Esophagus squamous epithelium (tissue), 5 donors: ENCODE results near the gene HCN1. TPM values are rescaled to one million over a fixed set of nuclear protein-coding genes. Genes with fewer than 3 reads are reported as not detected.

ENCODE experiments used
- DNase-seq: peaks from one replicate; lab custom pipeline; 2025; lab: John Stamatoyannopoulos, UW
- H3K27ac ChIP-seq, 4 donors: fragments of 200-600 bp; sonication (generic); one replicate each; pipeline ENCODE4 v1.5.1; 2016 to 2019; ENCODE audit warnings: mild to moderate bottlenecking in 1 of 4
- H3K27me3 ChIP-seq, 4 donors: fragments of 200-600 bp; sonication (generic); 1 replicate in 3 of 4; 2 replicates in 1 of 4; pipeline versions ENCODE4 v1.5.1 to v1.6.0; 2017 to 2021; ENCODE audit warnings: antibody characterized with exemption in 1 of 4
- H3K36me3 ChIP-seq, 3 donors: fragments of 200-600 bp; sonication (generic); one replicate each; pipeline ENCODE4 v1.5.1; 2016 to 2019
- H3K4me1 ChIP-seq, 3 donors: fragments of 200-600 bp; sonication (generic); one replicate each; pipeline ENCODE4 v1.5.1; 2017 to 2019
- H3K4me3 ChIP-seq, 4 donors: fragments of 200-600 bp; sonication (generic); 1 replicate in 3 of 4; 2 replicates in 1 of 4; pipeline ENCODE4 v1.5.1; 2016 to 2019; ENCODE audit warnings: mild to moderate bottlenecking in 2 of 4, moderate library complexity in 1 of 4
- H3K9me3 ChIP-seq, 3 donors: fragments of 200-600 bp; sonication (generic); one replicate each; pipeline ENCODE4 v1.5.1; 2016 to 2019
- CTCF ChIP-seq, 6 experiments: fragments of 450-650 bp in 4 of 6; fragments of 200-600 bp in 2 of 6; sonication (generic) in 2 of 6; IDR thresholded peaks; one replicate each; pipeline ENCODE4 v1.5.1; 2016 to 2019; ENCODE audit warnings: antibody characterized with exemption in 6 of 6, mild to moderate bottlenecking in 4 of 6, moderate library complexity in 4 of 6
- POLR2A ChIP-seq, 4 donors: fragments of 450-650 bp; IDR thresholded peaks; one replicate each; pipeline ENCODE4 v1.6.1; 2017; ENCODE audit warnings: antibody characterized with exemption in 4 of 4, mild to moderate bottlenecking in 4 of 4, moderate library complexity in 3 of 4
- WGBS, 2 donors: methylation state at CpG; one replicate each; pipeline ENCODE4 v1.1.5; 2018; 5-methylcytosine and 5-hydroxymethylcytosine counted together
- intact Hi-C: fragments of 100-400 bp; cut with DNase I; formaldehyde crosslinking; loops from one replicate; pipeline ENCODE4 v1.15.0; 2022
- total RNA-seq, 4 donors: library from RNA; depleted of rRNA; stranded (reverse); fragments of >200 nt; gene quantifications; one replicate each; pipeline ENCODE4 v1.1.0, GENCODE V29; 2016
- donor health status: DM: yes; HTN: yes; CAD: no.

Gene HCN1
- total RNA-seq, 4 donors from 2014 or later: 0.19 TPM; not detected in 3

GRCh38 chr5:45695804-45696156 lies 400 bp downstream of the HCN1 start:
- WGBS, 2 donors: 10% methylated on average over 2 of the region's 59 CpGs; no CpG with 5 or more reads in 1 of the 2 donors
- intact Hi-C loops: loop anchor here (5.0 kb wide), 1 partner anchor 658 kb away; no protein-coding TSS in a partner anchor
- H3K4me3 ChIP-seq: peak overlapping the region; percentile 5 to 61 (median 36)

GRCh38 chr5:45694971-45695803 lies 993 bp downstream of the HCN1 start:
- H3K9me3 ChIP-seq: no peaks in the 10 kb centered on the region
- TF ChIP-seq POLR2A (IDR thresholded peaks at IDR 0.05): no peak
- no peak for TF ChIP-seq CTCF (IDR thresholded peaks at IDR 0.05)
- H3K36me3 ChIP-seq: no peaks in the 10 kb centered on the region
- peaks cover 4 to 14% (median 9%) of the 10 kb centered on the region in 3 donors for H3K4me1 ChIP-seq
- no peak for DNase-seq
- intact Hi-C loops: loop anchor here (5.0 kb wide), 1 partner anchor 658 kb away; no protein-coding TSS in a partner anchor
- H3K27ac ChIP-seq: no peak overlapping the region
- WGBS, 2 donors: 3 to 8% methylated on average over 11 to 21 of the region's 51 CpGs
- peaks cover 3 to 60% (median 8%) of the 10 kb centered on the region in 4 donors for H3K27me3 ChIP-seq
- peak overlapping the region; percentile 5 to 61 (median 36) for H3K4me3 ChIP-seq

More at GRCh38 chr5:45695804-45696156, 400 bp downstream of the HCN1 start:
- Histone ChIP-seq H3K9me3 (no peaks in the 10 kb centered on the region), H3K27me3 (peaks cover 3 to 59% (median 8%) of the 10 kb centered on the region in 4 donors), H3K4me1 (peaks cover 4 to 14% (median 9%) of the 10 kb centered on the region in 3 donors), H3K27ac (no peak overlapping the region), H3K36me3 (no peaks in the 10 kb centered on the region)
- DNase-seq: no peak
- TF ChIP-seq CTCF (IDR thresholded peaks at IDR 0.05): no peak

GRCh38 chr5:45694255-45694814 lies 1.8 kb downstream of the HCN1 start:
- no peak for DNase-seq

GRCh38 chr5:45692481-45692880 lies 3.7 kb downstream of the HCN1 start:
- 51 to 71% methylated on average over 3 of the region's 3 CpGs for WGBS, 2 donors
- Histone ChIP-seq H3K27ac (no peak overlapping the region), H3K9me3 (no peaks in the 10 kb centered on the region), H3K4me1 (peaks cover 4 to 14% (median 9%) of the 10 kb centered on the region in 3 donors), H3K36me3 (no peaks in the 10 kb centered on the region), H3K27me3 (peaks cover 3 to 56% (median 8%) of the 10 kb centered on the region in 4 donors), H3K4me3 (no peak overlapping the region)
- no peak for TF ChIP-seq CTCF (IDR thresholded peaks at IDR 0.05)
- TF ChIP-seq POLR2A (IDR thresholded peaks at IDR 0.05): no peak
- intact Hi-C loops: no loop called here
- DNase-seq: no peak

More at GRCh38 chr5:45694255-45694814, 1.8 kb downstream of the HCN1 start:
- H3K4me1 ChIP-seq: peaks cover 4 to 14% (median 9%) of the 10 kb centered on the region in 3 donors
- TF ChIP-seq CTCF (IDR thresholded peaks at IDR 0.05) (no peak), POLR2A (IDR thresholded peaks at IDR 0.05) (no peak)
- H3K27me3 ChIP-seq: peaks cover 3 to 60% (median 8%) of the 10 kb centered on the region in 4 donors
- no peak overlapping the region for H3K4me3 ChIP-seq
- intact Hi-C loops: no loop called here
- H3K36me3 ChIP-seq: no peaks in the 10 kb centered on the region
- no peak overlapping the region for H3K27ac ChIP-seq
- H3K9me3 ChIP-seq: no peaks in the 10 kb centered on the region
- 25% methylated on average over 14 of the region's 14 CpGs for WGBS, 2 donors

GRCh38 chr5:45691656-45692055 lies 4.5 kb downstream of the HCN1 start:
- H3K27ac ChIP-seq: no peak overlapping the region
- DNase-seq: no peak
- no peak overlapping the region for H3K4me3 ChIP-seq
- H3K27me3 ChIP-seq: peaks cover 3 to 48% (median 8%) of the 10 kb centered on the region in 4 donors
- WGBS, 2 donors: 68 to 71% methylated on average over 4 of the region's 4 CpGs
- no peaks in the 10 kb centered on the region for H3K9me3 ChIP-seq
- peaks cover 4 to 14% (median 9%) of the 10 kb centered on the region in 3 donors for H3K4me1 ChIP-seq
- TF ChIP-seq CTCF (IDR thresholded peaks at IDR 0.05) (no peak), POLR2A (IDR thresholded peaks at IDR 0.05) (no peak)
- no peaks in the 10 kb centered on the region for H3K36me3 ChIP-seq
- intact Hi-C loops: no loop called here
